ENCODE measurements around the gene NRG2.

DNA sequence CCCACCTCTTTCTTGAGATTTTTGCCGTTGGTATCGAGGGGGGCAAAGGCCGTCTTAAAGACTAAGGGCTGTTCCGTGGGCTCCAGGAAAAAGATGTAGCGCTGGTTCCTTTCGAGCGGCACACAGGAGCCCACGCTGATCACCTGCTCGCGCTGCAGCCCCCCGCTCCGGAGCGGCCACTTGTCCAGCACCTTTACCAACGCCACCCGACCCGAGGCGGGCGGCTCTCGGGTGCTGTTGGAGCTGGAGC, 781 bp downstream of the NRG2 start:
- TF ChIP-seq, protein P1, sequence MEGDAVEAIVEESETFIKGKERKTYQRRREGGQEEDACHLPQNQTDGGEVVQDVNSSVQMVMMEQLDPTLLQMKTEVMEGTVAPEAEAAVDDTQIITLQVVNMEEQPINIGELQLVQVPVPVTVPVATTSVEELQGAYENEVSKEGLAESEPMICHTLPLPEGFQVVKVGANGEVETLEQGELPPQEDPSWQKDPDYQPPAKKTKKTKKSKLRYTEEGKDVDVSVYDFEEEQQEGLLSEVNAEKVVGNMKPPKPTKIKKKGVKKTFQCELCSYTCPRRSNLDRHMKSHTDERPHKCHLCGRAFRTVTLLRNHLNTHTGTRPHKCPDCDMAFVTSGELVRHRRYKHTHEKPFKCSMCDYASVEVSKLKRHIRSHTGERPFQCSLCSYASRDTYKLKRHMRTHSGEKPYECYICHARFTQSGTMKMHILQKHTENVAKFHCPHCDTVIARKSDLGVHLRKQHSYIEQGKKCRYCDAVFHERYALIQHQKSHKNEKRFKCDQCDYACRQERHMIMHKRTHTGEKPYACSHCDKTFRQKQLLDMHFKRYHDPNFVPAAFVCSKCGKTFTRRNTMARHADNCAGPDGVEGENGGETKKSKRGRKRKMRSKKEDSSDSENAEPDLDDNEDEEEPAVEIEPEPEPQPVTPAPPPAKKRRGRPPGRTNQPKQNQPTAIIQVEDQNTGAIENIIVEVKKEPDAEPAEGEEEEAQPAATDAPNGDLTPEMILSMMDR (conservative IDR thresholded peaks at IDR 0.05; ENCODE audit: low read depth, low read length): no peak
- no peak for TF ChIP-seq EZH2 (IDR thresholded peaks at IDR 0.05; ENCODE audit: borderline replicate concordance, low read depth, low read length, poor library complexity, severe bottlenecking)
